ENCODE measurements around the gene CCIN. TPM values are rescaled to one million over a fixed set of nuclear protein-coding genes. Genes with fewer than 3 reads are reported as not detected.
A peak's percentile ranks its signal among the peaks of the same experiment; 100 is the strongest.

CCIN gene
- total RNA-seq, 6 experiments from 2014 or later, result 0.59 to 2.5 (median 0.73) TPM

- H3K27ac Mint-ChIP-seq, result peak overlapping the region; percentile 58
- no peaks in the 10 kb centered on the region for H3K36me3 Mint-ChIP-seq (ENCODE audit: low read depth)
- H3K27me3 Mint-ChIP-seq (ENCODE audit: insufficient read depth), result peaks cover 6% of the 10 kb centered on the region
- DNase-seq, result peak; percentile 13
- TF ChIP-seq CTCF (IDR thresholded peaks at IDR 0.05), result no peak
- H3K4me3 Mint-ChIP-seq, result peak overlapping the region; percentile 92
- peaks cover 29% of the 10 kb centered on the region for H3K4me1 Mint-ChIP-seq (ENCODE audit: low read depth)
- H3K9me3 Mint-ChIP-seq, result no peaks in the 10 kb centered on the region
These were observed 31.7 kb upstream of the CCIN start for GRCh38 chr9:36137392-36138004.

DNA sequence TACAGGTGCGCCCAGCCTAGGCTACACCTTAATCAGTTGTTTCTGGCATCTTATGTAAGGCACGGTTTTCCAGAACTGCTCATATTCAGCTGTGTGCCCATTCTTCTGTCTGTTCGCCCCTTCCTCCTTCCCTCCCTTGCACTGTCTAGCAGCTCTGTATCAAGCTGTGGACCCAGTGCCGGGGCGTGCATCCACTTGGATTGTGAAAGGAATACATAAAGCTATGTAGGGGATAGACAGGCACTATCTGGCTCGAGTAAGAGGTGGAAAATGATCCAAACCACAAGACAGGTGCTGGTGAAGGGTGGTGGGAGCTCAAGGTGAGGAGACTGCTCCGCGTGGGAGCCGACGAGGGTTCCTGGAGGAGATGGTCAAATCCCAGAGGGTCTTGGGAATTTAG lies 30.7 kb upstream of the CCIN start:
- Mint-ChIP-seq H3K36me3 (ENCODE audit: low read depth) (no peaks in the 10 kb centered on the region), H3K4me1 (ENCODE audit: low read depth) (peaks cover 29% of the 10 kb centered on the region), H3K9me3 (no peaks in the 10 kb centered on the region), H3K27me3 (ENCODE audit: insufficient read depth) (peaks cover 6% of the 10 kb centered on the region), H3K4me3 (no peak overlapping the region), H3K27ac (no peak overlapping the region)
- DNase-seq, result no peak
- no peak for TF ChIP-seq CTCF (IDR thresholded peaks at IDR 0.05)

DNA sequence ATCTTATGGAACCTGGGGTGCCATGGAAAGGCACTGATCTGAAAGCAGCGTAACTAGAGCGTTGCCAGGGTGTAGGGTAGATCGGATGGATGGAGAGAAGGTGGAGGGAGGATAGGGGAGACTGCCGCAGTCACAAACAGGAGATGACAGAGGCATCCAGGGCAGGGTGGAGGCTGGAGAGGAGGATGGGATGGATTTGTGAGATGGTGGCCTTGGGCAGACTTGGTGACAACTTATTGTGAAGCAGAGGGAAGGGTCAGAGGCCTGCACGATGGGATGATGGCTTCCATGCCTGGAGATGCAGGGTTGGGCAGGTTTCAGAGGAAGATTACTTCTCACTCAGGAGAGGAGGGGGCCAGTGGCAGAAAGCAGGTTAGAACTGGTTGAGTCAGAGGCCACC lies 30.3 kb upstream of the CCIN start:
- Mint-ChIP-seq H3K36me3 (ENCODE audit: low read depth) (no peaks in the 10 kb centered on the region), H3K4me1 (ENCODE audit: low read depth) (peaks cover 29% of the 10 kb centered on the region), H3K9me3 (no peaks in the 10 kb centered on the region), H3K27ac (no peak overlapping the region), H3K27me3 (ENCODE audit: insufficient read depth) (peaks cover 7% of the 10 kb centered on the region), H3K4me3 (no peak overlapping the region)
- DNase-seq, result no peak
- no peak for TF ChIP-seq CTCF (IDR thresholded peaks at IDR 0.05)

GRCh38 chr9:36140086-36141084 lies 28.8 kb upstream of the CCIN start:
- H3K9me3 Mint-ChIP-seq, result peaks cover 2% of the 10 kb centered on the region
- no peak overlapping the region for H3K27ac Mint-ChIP-seq
- peaks cover 8% of the 10 kb centered on the region for H3K36me3 Mint-ChIP-seq (ENCODE audit: low read depth)
- TF ChIP-seq CTCF (IDR thresholded peaks at IDR 0.05), result no peak
- H3K4me1 Mint-ChIP-seq (ENCODE audit: low read depth), result peaks cover 34% of the 10 kb centered on the region
- H3K27me3 Mint-ChIP-seq (ENCODE audit: insufficient read depth), result peaks cover 7% of the 10 kb centered on the region
- no peak for DNase-seq
- no peak overlapping the region for H3K4me3 Mint-ChIP-seq

- peak; percentile 55 for DNase-seq
- TF ChIP-seq CTCF (IDR thresholded peaks at IDR 0.05), result peak; percentile 71
These were observed 27.9 kb upstream of the CCIN start for GRCh38 chr9:36141288-36141687.

More at GRCh38 chr9:36141288-36141687, 27.9 kb upstream of the CCIN start:
- H3K27ac Mint-ChIP-seq, result 0 out of 2 replicates have a peak overlapping the region, but pooled peaks have one; percentile 19
- peak overlapping the region; percentile 39; the same call in 1 of the 2 replicates for H3K4me3 Mint-ChIP-seq
- H3K27me3 Mint-ChIP-seq (ENCODE audit: insufficient read depth), result peaks cover 7% of the 10 kb centered on the region
- peaks cover 37% of the 10 kb centered on the region for H3K4me1 Mint-ChIP-seq (ENCODE audit: low read depth)
- H3K9me3 Mint-ChIP-seq, result peaks cover 8% of the 10 kb centered on the region
- H3K36me3 Mint-ChIP-seq (ENCODE audit: low read depth), result peaks cover 17% of the 10 kb centered on the region

Measured in HFFc6 (cell line).